HEK293T (cell line): ENCODE results near the gene RAB14.

Source experiments
- CTCF ChIA-PET: fragments of 350-600 bp; formaldehyde crosslinking; extraction: SDS; loops from one replicate; lab custom pipeline; 2021; ENCODE audit warnings: antibody characterized with exemption, inconsistent platforms; lab: Yijun Ruan, JAX
- POLR2A ChIA-PET: fragments of 350-600 bp; formaldehyde crosslinking; extraction: SDS; loops from one replicate; lab custom pipeline; 2020; ENCODE audit warnings: antibody characterized with exemption, inconsistent platforms; lab: Yijun Ruan, JAX
- DNase-seq: peaks from one replicate; pipeline ENCODE4 v3.0.0; 2012; ENCODE audit warnings: mixed read lengths; ENCODE audit errors: extremely low spot score
- ARNT ChIP-seq: fragments of 450-650 bp; IDR thresholded peaks from 2 replicates; pipeline ENCODE4 v1.6.1; 2017; ENCODE audit warnings: mild to moderate bottlenecking
- BHLHE40 ChIP-seq: fragments of 450-650 bp; IDR thresholded peaks from 2 replicates; pipeline ENCODE4 v1.6.1; 2016; ENCODE audit warnings: mild to moderate bottlenecking, moderate library complexity, borderline replicate concordance
- CTBP1 ChIP-seq: fragments of 450-650 bp; IDR thresholded peaks from 2 replicates; pipeline ENCODE4 v1.6.1; 2016; ENCODE audit warnings: borderline replicate concordance
- ELF4 ChIP-seq: fragments of 450-650 bp; IDR thresholded peaks from 2 replicates; pipeline ENCODE4 v1.6.1; 2017; ENCODE audit warnings: antibody characterized with exemption
- FOXA1 ChIP-seq: fragments of 450-650 bp; IDR thresholded peaks from 2 replicates; pipeline ENCODE4 v1.6.1; 2016; ENCODE audit warnings: mild to moderate bottlenecking
- FOXK2 ChIP-seq: fragments of 450-650 bp; IDR thresholded peaks from 2 replicates; pipeline ENCODE4 v1.6.1; 2016; ENCODE audit warnings: mild to moderate bottlenecking
- FOXM1 ChIP-seq: fragments of 450-650 bp; IDR thresholded peaks from 2 replicates; pipeline ENCODE4 v1.6.1; 2017; ENCODE audit warnings: mild to moderate bottlenecking, borderline replicate concordance
- HDGF ChIP-seq: fragments of 450-650 bp; IDR thresholded peaks from 2 replicates; pipeline ENCODE4 v1.6.1; 2017; ENCODE audit warnings: antibody characterized with exemption, borderline replicate concordance
- L3MBTL2 ChIP-seq: fragments of 450-650 bp; conservative IDR thresholded peaks from 2 replicates; pipeline ENCODE4 v1.6.1; 2016; ENCODE audit warnings: mild to moderate bottlenecking
- LEF1 ChIP-seq: fragments of 450-650 bp; IDR thresholded peaks from 2 replicates; pipeline ENCODE4 v1.6.1; 2017; ENCODE audit warnings: mild to moderate bottlenecking, borderline replicate concordance
- NFRKB ChIP-seq: fragments of 450-650 bp; IDR thresholded peaks from 2 replicates; pipeline ENCODE4 v1.6.1; 2016; ENCODE audit warnings: mild to moderate bottlenecking, moderate library complexity
- PKNOX1 ChIP-seq: fragments of 450-650 bp; IDR thresholded peaks from 2 replicates; pipeline ENCODE4 v1.6.1; 2016
- SP1 ChIP-seq: fragments of 450-650 bp; IDR thresholded peaks from 2 replicates; pipeline ENCODE4 v1.6.1; 2017
- SUZ12 ChIP-seq: fragments of 450-650 bp; IDR thresholded peaks from 2 replicates; pipeline ENCODE4 v1.6.1; 2016; ENCODE audit warnings: mild to moderate bottlenecking
- TARDBP ChIP-seq: fragments of 450-650 bp; IDR thresholded peaks from 2 replicates; pipeline ENCODE4 v1.6.1; 2016
- ZNF384 ChIP-seq: fragments of 450-650 bp; IDR thresholded peaks from 2 replicates; pipeline ENCODE4 v1.6.1; 2016

RAB14 gene

GRCh38 chr9:121240472-121241135 lies 38.9 kb upstream of the RAB14 start:
- ChIA-PET CTCF (no interaction called here), POLR2A (no interaction called here)
- TF ChIP-seq FOXK2 (no peak), FOXM1 (no peak), NFRKB (no peak), CTBP1 (no peak), ELF4 (no peak), SP1 (no peak), PKNOX1 (no peak), SUZ12 (no peak), TARDBP (no peak), ZNF384 (no peak), LEF1 (no peak), L3MBTL2 (no peak), FOXA1 (no peak)
- no peak for DNase-seq

- ChIA-PET CTCF (no interaction called here), POLR2A (no interaction called here)
- no peak for DNase-seq
- no peak for TF ChIP-seq FOXK2
- no peak for TF ChIP-seq LEF1
- no peak for TF ChIP-seq FOXM1
- no peak for TF ChIP-seq PKNOX1
- no peak for TF ChIP-seq TARDBP
- no peak for TF ChIP-seq ZNF384
- TF ChIP-seq ELF4: no peak
- TF ChIP-seq ARNT: no peak
- TF ChIP-seq SUZ12: no peak
- no peak for TF ChIP-seq CTBP1
- TF ChIP-seq HDGF: no peak
- TF ChIP-seq L3MBTL2: no peak
- no peak for TF ChIP-seq SP1
- no peak for TF ChIP-seq FOXA1
- TF ChIP-seq BHLHE40: no peak
- no peak for TF ChIP-seq NFRKB
Measured at GRCh38 chr9:121239851-121240250, 38.2 kb upstream of the RAB14 start.

DNA sequence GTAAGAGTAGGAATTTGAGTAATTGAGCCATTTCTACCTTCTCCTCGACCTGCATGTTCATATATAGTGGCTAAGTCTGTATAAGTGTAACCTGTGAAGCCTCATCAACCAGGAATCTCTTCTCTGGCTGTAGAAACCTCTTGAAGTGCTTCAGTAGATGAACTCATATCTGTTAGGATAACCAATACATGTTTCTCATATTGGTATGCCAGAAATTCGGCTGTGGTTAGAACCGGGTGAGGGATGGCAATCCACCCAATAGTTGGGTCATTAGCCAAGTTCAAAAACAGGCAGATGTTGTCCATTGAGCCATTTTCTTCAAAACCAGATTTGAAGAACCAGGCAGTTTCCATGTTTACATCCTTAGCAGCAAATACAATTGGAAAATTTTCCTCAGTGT lies 37.4 kb upstream of the RAB14 start:
- TF ChIP-seq LEF1: no peak
- no peak for TF ChIP-seq PKNOX1
- TF ChIP-seq HDGF: no peak
- TF ChIP-seq SP1: no peak
- TF ChIP-seq ZNF384: no peak
- TF ChIP-seq NFRKB: no peak
- no peak for TF ChIP-seq TARDBP
- TF ChIP-seq ARNT: no peak
- TF ChIP-seq CTBP1: no peak
- no peak for TF ChIP-seq ELF4
- TF ChIP-seq FOXA1: no peak
- TF ChIP-seq BHLHE40: no peak
- no peak for TF ChIP-seq FOXM1
- TF ChIP-seq SUZ12: no peak
- no peak for TF ChIP-seq L3MBTL2
- CTCF ChIA-PET: no interaction called here
- DNase-seq: no peak
- POLR2A ChIA-PET: no interaction called here

DNA sequence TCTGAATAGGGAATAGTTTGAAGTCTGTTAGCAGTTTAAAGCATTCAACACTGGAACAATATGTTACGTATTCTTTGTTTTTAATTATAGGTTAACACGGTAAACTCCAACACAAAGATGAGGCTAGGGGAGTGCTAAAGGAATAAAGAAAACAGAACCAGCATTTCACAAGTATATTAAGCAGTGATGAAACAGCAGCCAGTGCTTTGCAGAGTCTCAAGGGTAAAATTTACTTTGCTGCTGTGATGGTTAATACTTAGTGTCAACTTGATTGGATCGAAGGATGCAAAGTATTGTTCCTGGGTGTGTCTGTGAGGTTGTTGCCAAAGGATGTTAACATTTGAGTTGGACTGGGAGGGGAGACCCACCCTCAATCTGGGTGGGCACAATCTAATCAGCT lies 36.2 kb upstream of the RAB14 start:
- no peak for DNase-seq
- ChIA-PET POLR2A (no interaction called here), CTCF (no interaction called here)
- TF ChIP-seq LEF1 (no peak), FOXA1 (no peak), L3MBTL2 (no peak), CTBP1 (no peak), ZNF384 (no peak), BHLHE40 (no peak)

- POLR2A ChIA-PET: interaction anchor here (1.3 to 1.4 kb wide), 2 partner anchors 9 to 25 kb away, joined by 3 read pairs; no protein-coding TSS in a partner anchor
- CTCF ChIA-PET: no interaction called here
- TF ChIP-seq ELF4 (no peak), SP1 (no peak), BHLHE40 (no peak)
- no peak for DNase-seq
Measured at GRCh38 chr9:121235512-121235911, 33.8 kb upstream of the RAB14 start.

GRCh38 chr9:121234832-121235161 lies 33.1 kb upstream of the RAB14 start:
- CTCF ChIA-PET: interaction anchor here (0.8 to 1.1 kb wide), 2 partner anchors 21 to 52 kb away, joined by 3 read pairs; no protein-coding TSS in a partner anchor
- TF ChIP-seq ZNF384 (no peak), NFRKB (no peak), ELF4 (no peak), FOXK2 (no peak), PKNOX1 (no peak)
- DNase-seq: no peak
- POLR2A ChIA-PET: interaction anchor here (1.3 to 1.4 kb wide), 2 partner anchors 8 to 26 kb away, joined by 3 read pairs; no protein-coding TSS in a partner anchor
